HCEC 1CT (cell line): Measurements from ENCODE around the gene CNTN1.

Source experiments
- DNase-seq: peaks from one replicate; pipeline ENCODE4 v3.0.0-alpha.2; 2017

The CNTN1 gene

DNA sequence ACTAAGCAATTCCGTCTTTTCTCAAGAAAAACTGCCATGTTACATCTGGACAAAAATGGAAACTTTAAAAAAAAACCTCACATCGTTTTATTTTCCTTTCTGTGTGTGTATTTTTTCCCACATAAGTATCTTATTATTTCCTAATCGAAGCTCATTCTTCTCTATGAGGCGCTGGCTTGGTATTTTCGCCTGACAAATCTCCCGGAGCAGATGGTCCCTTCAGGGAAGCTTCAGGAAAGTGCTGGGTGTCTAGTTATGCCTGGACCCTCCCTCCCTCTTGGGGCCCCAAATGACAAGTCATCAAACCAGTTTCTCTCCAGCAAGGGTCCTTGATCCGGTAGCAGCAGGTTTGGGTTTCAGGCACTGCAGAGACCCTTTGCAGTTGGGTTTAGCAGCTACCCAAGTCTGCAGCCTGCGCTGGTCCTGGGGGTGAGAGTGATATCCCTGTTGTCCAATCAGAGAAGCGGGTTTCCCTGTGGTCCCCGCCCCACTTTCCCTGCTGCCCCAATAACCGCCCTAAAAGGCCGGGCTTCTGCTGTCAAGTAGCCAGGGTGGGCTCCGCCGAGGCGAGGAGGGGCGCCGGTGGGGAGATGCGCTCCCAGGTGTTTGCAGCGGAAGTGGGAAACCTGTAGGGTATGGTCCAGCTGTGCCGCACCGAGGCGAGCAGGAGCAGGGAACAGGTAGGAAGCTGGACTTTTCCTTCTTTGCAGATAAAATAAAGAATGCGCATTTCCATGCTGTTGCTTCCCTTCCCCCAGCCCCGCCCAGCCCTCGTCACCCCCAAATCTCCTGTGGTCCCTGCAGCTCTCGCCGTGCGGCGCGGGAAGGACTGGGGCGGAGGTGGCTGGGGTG lies at the start of gene CNTN1:
Gene CNTN1, plus strand, starts transcription at position 527 of the 852 bp plus-strand sequence.
- DNase-seq, result peak; percentile 64

DNA sequence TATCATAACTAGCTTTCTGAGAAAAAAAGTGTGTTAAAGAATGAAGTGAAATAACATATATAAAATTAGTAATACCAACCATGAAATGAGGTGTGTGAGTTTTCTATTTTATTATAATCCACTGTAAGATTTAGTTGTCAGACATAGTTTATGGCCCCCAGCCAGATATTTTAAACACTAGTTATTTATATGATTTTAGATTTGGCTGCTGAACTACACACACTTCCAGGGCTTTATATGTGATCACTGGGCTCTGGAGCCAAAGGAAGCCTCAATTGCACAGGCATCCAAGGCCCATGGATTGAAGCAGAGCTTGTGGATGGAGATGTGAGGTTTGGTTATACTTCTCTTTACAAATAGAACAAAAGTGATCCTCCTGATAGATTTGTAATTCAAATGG lies 48.7 kb upstream of the CNTN1 start:
- no peak for DNase-seq

DNA sequence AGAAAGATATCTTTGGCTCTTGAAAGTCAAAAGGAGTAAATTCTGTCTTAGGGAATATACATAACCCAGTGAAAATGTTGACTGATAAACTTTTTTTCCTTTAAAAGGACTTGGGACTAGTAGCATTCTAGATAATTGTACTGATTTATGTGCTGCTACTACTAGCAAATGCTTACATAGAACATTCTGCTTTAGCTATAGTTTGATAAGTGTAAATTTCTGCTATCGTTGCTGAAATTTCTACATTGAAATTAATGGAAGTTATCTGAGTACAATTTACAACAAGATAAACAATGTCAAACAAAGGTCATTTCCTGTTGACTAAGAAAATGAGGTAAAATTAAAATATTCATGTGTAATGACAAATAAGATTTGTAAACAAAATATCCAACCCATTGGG lies 48.3 kb upstream of the CNTN1 start:
- no peak for DNase-seq

DNA sequence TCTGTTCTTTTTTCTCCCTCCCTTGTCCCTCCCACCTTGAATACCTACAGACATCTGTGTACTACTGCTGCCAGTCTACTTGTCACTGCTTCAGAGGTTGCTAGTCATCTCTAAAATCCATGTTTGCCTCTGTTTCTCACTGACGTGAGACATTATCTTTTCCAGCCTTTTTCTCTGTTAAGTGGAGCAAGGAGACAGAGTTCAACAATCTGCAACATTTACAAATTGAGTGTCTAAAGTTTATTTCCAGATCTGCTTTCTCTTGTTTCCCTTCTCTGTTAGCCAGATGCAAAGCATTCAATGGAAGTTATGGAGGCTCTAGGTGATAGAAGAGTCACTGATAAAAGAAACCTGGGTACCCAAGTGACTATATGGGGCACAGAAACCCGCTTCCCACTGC lies 47.5 kb upstream of the CNTN1 start:
- no peak for DNase-seq

DNA sequence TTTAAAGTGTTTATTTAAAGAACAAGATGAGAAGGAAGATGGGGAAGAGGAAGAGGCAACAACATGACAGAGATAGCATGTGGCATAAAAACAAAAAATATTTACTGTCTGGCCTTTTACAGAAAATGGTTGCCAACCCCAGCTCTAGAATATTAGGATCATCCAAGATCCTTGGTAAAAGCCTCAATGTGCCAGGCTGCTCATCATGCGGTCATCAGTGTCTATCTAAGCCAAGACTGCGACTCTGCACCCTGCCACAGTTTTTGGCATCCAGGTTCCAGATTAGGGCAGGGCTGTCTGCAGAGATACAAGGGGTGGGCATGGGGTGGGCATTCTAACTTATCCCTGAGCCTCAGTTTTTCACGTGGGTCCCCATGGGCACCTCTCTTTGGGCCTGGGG lies 46.9 kb upstream of the CNTN1 start:
- no peak for DNase-seq

DNA sequence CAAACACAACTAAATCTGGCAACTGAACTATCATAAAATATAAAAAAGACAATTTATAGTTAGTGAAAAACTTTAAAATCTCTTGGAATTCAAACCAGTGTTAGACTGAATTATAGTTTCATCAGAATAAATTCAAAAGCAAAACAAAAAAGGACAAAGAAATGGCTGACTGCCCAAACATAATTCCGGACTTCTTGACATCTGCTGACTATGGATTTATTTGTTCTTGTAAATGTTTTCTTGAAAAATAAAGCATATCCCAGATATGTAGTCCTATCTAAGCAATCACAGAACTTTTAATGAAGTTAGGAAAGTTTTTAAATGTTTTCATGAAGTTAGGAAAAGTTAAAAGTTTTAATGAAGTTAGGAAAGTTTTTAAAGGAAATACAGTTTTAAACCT lies 45.8 kb upstream of the CNTN1 start:
- DNase-seq, result no peak

DNA sequence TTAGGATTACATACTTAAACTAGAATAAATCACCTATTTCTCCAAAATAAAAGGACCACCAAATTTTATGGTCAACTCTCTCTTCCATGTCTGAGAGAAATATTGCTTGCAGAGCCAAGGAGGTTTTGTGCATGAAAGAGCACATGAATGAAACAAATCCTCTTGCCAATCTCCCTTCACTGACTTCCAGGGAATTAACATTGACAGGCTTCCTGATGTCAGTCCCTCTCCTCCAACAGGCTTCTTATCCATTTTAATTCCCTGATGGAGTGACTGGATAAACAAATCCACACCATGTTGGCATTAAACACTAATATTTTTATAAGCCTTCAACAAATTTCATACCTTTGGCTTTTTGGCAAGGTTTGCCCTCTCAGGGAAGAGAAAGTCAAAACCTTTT lies 45.3 kb upstream of the CNTN1 start:
- DNase-seq, result no peak

DNA sequence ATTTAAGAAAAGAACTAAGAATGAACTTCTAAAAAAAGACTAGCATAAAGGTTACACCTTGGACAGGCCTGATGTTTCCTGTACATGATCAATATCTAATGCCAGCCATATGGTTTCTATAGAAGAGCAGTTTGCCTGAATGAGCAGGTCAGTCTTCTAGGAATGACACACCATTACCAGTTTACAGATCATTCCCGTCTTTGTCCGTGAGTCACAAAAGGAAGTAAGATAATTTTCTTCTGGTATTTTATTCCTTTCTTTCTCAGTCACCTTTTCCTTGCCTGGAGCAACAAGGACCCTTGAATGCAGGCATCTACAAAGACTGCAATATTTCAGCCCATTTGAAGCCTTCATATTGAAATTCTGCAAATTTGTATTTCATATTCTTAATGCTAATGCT lies 44.6 kb upstream of the CNTN1 start:
- DNase-seq, result peak; percentile 30

DNA sequence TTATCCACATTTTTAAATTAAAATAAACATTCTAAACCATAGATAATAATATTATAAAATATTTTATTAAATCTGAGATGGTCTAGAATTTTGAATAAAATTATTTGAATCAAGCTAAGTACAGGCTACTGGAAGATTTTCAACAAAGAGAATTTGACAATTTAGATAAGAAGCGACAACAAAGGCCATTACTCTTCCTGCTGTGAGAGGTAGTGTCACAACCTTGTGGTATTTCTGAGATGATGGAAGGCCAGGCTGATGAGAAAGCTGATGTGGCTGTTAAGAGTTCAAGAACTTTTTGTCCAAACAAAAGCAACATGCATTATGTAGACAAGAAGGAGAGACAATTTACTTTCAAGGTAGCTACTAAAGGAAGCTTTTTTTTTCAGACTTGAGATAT lies 43.7 kb upstream of the CNTN1 start:
- no peak for DNase-seq

DNA sequence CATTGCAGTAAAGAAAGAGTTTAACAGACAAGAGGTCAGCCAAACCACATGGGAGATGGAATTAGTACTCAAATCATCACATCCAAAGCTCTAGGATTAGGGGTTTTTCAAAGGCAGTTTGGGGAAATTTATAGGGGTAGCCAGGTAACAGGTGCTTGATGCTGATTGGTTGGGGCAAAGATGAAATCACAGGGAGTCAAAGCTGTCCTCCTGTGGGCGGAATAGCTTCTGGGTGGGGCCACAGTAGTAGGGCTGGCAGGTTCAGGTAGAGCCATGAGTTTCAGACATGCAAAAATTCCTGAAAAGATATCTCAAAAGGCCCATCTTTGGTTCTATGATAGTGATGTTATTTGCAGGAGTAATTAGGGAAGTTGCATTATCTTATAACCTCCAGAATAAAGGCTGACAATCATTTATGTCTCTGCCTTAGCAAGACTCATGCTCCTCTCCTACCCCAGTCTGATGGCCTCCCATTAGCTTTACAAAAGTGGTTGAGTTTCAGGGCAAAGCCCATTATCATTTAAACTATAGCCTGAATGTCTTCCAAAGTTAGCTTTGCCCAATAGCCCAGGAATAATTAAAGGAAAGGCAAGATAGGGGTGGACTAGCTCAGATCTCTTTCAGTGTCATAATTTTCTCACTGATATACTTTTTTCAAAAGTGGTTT lies 42.1 kb upstream of the CNTN1 start:
- no peak for DNase-seq

DNA sequence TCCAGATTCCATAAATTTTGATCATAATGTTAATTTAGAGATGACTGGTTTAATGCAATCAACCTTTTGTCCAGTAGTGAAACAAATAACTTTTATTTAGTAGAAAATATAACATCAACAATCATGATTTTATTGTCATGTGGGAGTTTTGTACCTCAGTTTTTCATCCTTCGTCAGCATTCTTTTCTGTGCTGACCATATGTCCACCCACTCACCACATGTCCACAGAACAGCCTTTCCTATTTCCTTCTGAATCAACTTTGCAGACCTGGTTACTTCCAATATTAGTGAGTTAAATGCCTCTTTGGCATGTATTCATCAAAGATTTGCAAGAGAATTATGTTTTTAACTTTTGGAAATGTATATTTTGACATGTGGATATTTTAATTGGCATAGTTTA lies 36.8 kb upstream of the CNTN1 start:
- DNase-seq, result peak; percentile 7

DNA sequence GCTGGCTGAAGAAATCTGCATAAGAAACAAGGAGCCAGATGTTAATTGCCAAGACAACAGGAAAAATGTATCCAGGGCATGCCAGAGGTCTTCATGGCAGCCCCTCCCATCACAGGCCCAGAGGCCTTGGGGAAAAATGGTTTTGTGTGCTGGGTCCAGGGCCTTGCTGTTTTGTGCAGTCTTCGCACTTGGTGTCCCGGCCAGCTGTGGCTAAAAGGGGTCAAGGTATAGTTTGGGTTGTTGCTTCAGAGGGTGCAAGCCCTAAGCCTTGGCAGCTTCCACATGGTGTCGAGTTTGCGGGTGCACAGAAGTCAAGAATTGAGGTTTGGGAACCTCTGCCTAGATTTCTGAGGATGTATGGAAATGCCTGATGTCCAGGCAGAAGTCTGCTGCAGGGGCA lies 29.9 kb upstream of the CNTN1 start:
- no peak for DNase-seq

DNA sequence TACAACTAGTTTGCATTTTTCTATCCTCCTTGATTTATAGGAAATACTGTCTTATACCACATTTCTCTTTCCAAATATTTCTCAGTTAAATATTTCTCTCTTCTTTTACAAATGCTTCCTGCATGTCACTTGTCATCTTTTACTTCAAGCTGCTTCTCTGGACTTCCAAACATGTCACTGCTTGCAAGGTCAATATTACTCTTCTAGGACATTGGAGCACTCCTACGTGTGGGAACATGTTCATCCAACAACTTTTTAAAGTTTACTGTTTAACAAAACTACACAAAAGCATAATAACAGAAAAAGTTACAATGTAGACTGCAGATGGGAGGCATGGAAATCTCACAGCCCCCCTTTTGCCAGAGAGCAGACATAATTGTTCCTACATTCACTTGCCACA lies 28.5 kb upstream of the CNTN1 start:
- DNase-seq, result no peak

DNA sequence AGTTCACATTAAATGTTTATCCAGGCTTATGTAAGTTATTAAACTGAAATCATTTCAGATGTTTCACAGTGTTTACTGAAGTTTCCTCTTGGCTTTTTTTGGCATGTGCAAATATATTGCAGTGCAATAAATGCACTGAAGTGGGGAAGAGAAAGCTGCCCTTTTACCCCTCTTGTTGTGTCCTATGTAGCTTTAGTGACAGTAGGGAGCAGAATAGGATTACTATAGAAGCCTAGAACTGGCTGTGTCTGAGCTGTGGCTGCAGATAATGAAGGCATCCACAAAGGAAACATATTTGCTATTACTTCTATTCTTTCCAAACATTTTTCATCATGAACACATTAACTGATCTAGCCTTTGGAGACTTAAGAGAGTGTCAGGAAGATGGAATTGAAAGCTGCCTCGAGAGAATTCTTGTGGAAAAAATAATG lies 24.1 kb upstream of the CNTN1 start:
- DNase-seq, result no peak

DNA sequence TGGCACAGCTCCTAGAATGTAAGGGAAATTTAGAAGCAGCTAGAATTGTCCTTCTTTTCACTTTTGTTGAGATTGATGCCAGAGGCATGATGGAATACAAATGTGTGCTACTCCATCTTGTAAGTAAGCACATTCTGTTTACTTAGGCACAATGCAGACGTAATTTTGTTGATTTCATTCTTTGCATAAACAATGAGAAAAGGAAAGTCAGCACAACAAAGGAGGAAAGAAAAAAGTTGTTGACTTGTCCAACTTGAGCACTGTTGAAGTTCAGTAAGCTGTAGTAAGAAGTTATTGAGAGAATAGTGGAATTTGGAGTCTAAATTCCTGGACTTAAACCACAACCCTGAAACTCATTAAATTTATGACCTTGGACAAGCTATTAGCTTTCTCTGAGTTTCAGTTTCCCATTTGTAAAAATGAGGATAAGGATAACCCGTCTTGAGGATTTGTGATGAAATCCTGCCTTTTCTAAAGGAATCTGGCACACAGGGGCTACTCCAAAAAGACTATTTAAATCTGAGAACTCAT lies 19.4 kb upstream of the CNTN1 start:
- no peak for DNase-seq

DNA sequence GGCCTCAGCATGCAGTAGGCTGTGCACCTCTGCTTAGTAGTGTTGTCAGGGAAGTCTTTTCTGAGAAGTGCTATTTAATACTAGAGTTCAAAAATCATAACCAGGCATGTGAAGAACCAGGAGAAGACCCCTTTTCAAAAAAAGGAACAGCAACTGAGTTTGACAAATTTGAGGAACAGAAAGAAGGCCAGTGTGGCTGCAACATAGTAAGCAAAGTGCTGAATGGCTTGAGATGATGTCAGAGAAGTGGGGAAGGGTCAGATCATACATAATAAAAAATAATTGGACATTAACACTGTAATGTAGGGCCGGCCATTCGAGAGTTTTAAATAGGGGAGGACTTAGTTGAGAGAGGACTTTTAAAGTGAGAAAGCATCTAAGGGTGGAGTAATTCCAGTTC lies 11.1 kb upstream of the CNTN1 start:
- no peak for DNase-seq

DNA sequence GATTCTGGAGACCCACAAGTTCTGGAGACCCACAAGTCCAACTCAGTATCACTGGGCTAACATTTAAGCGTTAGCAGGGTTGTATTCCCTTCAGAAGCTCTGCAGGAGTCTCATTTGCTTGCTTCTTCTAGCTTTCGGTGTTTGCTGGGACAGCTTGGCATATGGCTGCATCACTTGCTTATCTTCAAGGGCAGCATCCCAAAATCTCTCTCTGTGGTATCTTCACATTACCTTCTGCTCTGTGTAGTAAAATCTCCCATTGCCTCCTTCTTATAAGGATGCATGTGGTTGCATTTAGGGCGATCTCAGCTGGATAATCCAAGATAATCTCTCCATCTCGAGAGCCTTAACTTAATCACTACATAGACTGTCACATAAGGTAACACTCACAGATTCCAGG lies 7.3 kb upstream of the CNTN1 start:
- no peak for DNase-seq

DNA sequence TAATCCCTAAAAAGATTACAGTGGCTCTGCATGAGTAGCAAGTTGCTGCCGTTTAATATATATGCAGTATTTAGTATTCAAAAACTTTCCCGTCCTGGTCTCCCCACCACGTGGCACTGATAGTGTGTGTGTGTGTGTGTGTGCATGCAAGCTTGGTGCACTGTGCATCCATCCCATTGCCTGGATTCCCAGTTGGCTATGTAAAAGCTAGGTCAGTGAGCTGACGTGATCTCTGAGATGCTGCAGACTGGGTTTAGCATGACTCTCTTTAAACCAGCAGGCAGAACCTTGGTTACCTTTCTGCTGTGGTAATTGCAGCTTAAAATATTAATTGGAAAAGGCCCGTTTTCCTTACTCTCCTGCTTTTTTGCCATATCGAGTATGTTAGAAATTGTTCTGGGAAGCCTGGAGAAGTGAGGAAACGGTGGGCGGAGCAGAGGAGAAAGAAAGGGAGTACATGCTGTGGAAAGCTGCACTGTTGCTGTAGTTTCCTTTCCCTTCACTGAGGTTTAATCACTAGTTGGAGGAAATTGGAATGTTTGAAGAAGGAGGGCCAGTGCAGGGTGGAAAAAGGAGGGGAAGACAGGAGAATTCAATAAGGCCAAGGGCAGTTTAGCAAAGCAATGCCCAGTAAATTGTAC lies 4.0 kb upstream of the CNTN1 start:
- no peak for DNase-seq

DNA sequence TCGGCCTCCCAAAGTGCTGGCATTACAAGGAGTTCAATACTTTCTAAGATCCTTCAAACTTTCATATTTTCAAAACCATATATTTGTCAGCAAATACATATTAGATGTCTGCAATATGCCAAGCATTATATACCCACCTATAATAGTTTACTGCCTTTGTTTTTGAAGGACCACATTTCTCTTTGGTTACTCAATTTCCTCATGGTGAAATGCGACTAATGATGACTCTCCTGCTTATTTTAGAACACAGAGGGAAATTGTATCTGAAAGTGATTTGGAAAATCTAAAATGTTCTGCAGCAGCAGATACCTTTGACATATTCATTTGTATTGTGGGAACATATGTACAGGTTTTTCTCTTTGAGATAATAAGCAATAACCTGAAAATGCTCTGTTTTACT lies 2.7 kb upstream of the CNTN1 start:
- DNase-seq, result no peak

DNA sequence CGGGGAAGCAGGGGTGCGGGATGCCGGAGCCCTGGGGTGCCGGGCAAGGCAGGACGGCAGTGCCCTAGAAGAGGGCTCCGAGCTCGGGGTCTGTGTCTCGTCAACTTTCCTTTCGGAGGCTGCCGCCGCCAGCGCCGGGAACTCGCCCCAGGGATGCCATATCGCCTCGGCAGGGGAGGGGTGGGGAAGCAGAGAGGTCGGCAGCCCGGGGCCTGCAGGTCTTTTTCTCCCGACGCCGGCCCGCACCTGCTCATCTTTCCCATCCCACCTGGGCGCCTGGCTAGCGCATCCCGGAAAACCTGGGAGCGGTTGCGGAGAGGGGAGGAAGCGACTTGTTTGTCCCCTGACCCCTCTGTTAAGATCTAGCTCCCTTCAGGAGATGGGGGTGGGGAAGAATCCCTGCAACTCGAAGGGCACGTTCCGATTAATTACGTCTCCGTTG lies 547 bp downstream of the CNTN1 start:
- DNase-seq, result no peak

DNA sequence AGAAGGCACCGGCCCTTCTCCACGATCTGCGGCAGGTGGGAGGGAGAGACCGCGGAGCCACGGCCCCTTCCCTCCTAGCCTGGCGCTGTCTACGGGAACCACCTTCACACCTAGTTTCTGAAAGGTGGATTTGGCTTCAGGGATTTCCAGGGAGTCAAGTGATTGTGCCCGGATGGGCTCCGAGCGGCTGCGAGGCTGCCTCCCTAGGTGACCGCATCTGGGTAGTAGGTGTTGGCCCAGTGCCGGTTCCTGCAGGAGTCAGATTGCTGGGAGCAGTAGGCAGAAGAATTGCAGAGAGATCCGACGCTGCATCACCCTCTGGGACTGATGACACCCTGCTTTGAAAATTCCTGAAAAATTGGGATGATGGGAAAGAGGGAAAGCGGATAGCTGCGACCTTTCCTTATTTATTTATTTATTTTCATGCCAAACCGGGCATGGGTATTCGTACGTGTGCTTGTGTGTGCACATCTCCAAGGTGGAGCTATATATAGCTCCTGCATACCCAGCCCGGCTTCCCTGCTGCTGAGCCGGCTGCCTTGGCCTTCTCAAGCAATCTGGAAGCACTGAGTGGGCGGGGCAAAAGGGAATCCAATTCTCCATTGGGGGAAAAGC lies 1.1 kb downstream of the CNTN1 start:
- no peak for DNase-seq

DNA sequence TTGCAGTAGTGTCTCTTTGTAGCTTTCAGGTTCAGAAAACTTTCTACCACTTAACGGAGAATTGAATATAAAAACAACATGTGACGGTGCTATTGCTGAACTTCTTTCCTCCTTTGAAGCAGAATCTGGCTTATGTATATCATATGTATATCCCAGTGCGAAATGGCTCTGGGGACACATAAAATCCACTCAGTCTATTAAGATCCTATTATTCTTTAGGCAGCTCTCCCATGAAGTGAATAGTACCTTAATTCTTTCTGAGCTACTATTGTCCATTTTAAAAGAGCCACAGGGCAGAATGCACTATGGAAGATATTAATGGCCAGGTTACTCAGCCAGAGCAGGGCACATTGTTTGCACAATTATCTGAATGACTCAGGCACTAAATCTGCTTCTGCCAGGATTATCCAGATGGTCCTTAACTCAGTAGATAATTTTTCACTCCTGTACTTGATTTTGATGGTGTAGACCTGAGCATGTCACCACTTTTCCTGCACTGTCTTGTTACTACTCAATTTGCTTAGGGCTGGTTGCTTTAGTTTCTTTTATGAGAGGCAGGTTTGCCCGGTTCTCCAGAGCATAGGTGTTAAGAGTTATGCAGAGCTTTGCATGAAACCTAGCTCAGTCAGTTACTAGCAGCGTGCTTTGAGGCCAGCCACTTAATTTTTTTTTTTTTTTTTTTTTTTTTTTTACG lies 5.5 kb downstream of the CNTN1 start:
- DNase-seq, result peak; percentile 31

DNA sequence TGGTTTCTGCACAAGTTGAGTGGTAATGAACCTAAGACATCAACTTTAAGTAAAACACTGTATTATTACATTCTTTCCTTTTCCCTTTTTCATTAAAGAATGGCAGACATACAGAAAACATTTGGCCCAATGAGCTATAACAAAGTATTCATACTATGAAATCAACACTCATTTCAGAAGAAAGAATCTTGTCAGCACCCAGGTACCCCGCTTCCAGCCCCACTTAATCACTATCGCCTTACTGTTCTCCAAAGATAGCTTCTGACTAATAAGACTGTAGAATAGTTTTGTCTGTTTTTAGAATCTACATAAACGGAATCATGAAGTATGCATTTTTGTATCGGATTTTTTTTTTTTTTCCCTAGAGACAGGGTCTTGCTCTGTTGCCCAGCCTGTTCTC lies 9.5 kb downstream of the CNTN1 start:
- no peak for DNase-seq
